CD4-positive, alpha-beta T cell treated with Interleukin-4 for 4 hours (primary cell): Measurements from ENCODE around the gene BLOC1S1.

Source experiments
- DNase-seq: peaks from one replicate; pipeline ENCODE4 v3.0.0-alpha.2; 2020

BLOC1S1 gene

GRCh38 chr12:55728939-55729818 lies 13.3 kb downstream of the BLOC1S1 start, which contains the start of gene CD63:
Gene CD63, minus strand, starts transcription at chr12:55729009. Its CDS starts 668 bp downstream, at chr12:55728341.
- peak; percentile 51 for DNase-seq

GRCh38 chr12:55729819-55730818 lies 14.3 kb downstream of the BLOC1S1 start:
- peak; percentile 35 for DNase-seq

- no peak for DNase-seq
Observed at GRCh38 chr12:55732288-55732687, 16.4 kb downstream of the BLOC1S1 start.

GRCh38 chr12:55733021-55733555 lies 17.2 kb downstream of the BLOC1S1 start:
- no peak for DNase-seq

GRCh38 chr12:55733858-55734257 lies 18.0 kb downstream of the BLOC1S1 start:
- DNase-seq, result no peak

- no peak for DNase-seq
Observed at GRCh38 chr12:55734595-55734994, 18.7 kb downstream of the BLOC1S1 start.

- DNase-seq, result no peak
Observed at GRCh38 chr12:55736076-55736475, 20.2 kb downstream of the BLOC1S1 start.

GRCh38 chr12:55736780-55737580 lies 21.1 kb downstream of the BLOC1S1 start:
- peak; percentile 58 for DNase-seq

GRCh38 chr12:55737581-55738122 lies 21.8 kb downstream of the BLOC1S1 start:
- DNase-seq, result no peak

GRCh38 chr12:55738123-55739024 lies 22.5 kb downstream of the BLOC1S1 start:
- peak; percentile 86 for DNase-seq

- DNase-seq, result no peak
Observed at GRCh38 chr12:55739025-55739378, 23.2 kb downstream of the BLOC1S1 start.

- DNase-seq, result no peak
Observed at GRCh38 chr12:55741931-55742680, 26.3 kb downstream of the BLOC1S1 start.

- peak; percentile 76 for DNase-seq
Observed at GRCh38 chr12:55742719-55743405, 27.0 kb downstream of the BLOC1S1 start, which contains the start of gene GDF11. Gene GDF11, plus strand, starts transcription at chr12:55743122. Its CDS starts 195 bp downstream, at chr12:55743317.

- DNase-seq, result peak; percentile 31
Observed at GRCh38 chr12:55743406-55744339, 27.8 kb downstream of the BLOC1S1 start.

GRCh38 chr12:55744340-55745030 lies 28.6 kb downstream of the BLOC1S1 start:
- no peak for DNase-seq

GRCh38 chr12:55745361-55746173 lies 29.7 kb downstream of the BLOC1S1 start:
- no peak for DNase-seq
